Keratinocyte (primary cell): ENCODE results near the gene CCNA2. TPM values are rescaled to one million over a fixed set of nuclear protein-coding genes. Genes with fewer than 3 reads are reported as not detected.

Experiments used
- DNase-seq: peaks from one replicate; pipeline ENCODE4 v3.0.0-alpha.2; 2011; ENCODE audit warnings: low read depth, missing footprints, low spot score
- FAIRE-seq: peaks from 2 replicates; lab custom pipeline; 2011; peaks lifted over from hg19 to GRCh38; lab: Jason Lieb, UNC
- H2AFZ ChIP-seq: 2 replicates; pipeline ENCODE4 v1.6.0; 2012; ENCODE audit warnings: low read length, control low read depth, inconsistent platforms; ENCODE audit not compliant: control insufficient read depth
- H3K27ac ChIP-seq: 2 replicates; pipeline ENCODE4 v1.5.1; 2011; ENCODE audit warnings: low read length; ENCODE audit not compliant: control insufficient read depth, insufficient read depth
- H3K27me3 ChIP-seq: 3 replicates; pipeline ENCODE4 v1.6.0; 2011; ENCODE audit warnings: low read length; ENCODE audit not compliant: control insufficient read depth, insufficient read depth; ENCODE audit errors: extremely low read depth
- H3K36me3 ChIP-seq, 2 experiments: 2 replicates in 1 of 2; 3 replicates in 1 of 2; pipeline ENCODE4 v1.5.1; 2011; ENCODE audit warnings: low read length in 2 of 2, mild to moderate bottlenecking in 1 of 2; ENCODE audit not compliant: control insufficient read depth in 2 of 2, insufficient read depth in 2 of 2; ENCODE audit errors: extremely low read depth in 1 of 2
- H3K4me1 ChIP-seq: 3 replicates; pipeline ENCODE4 v1.5.1; 2011; ENCODE audit warnings: low read length; ENCODE audit not compliant: control insufficient read depth, insufficient read depth; ENCODE audit errors: extremely low read depth
- H3K4me2 ChIP-seq: 3 replicates; pipeline ENCODE4 v1.6.0; 2011; ENCODE audit warnings: low read depth, low read length; ENCODE audit not compliant: control insufficient read depth, insufficient read depth; ENCODE audit errors: extremely low read depth
- H3K4me3 ChIP-seq, 3 experiments: fragments of 200-600 bp in 1 of 3; sonication (generic) in 1 of 3; 2 replicates in 2 of 3; 3 replicates in 1 of 3; pipeline ENCODE4 v1.5.1; 2011 to 2016; ENCODE audit warnings: low read length in 3 of 3, mild to moderate bottlenecking in 3 of 3, control low read depth in 2 of 3, inconsistent platforms in 1 of 3, low read depth in 1 of 3, mixed read lengths in 1 of 3, mixed run types in 1 of 3, moderate library complexity in 1 of 3; ENCODE audit not compliant: control insufficient read depth in 2 of 3, insufficient read depth in 2 of 3; ENCODE audit errors: extremely low read depth in 1 of 3
- H3K79me2 ChIP-seq: 2 replicates; pipeline ENCODE4 v1.6.0; 2012; ENCODE audit warnings: low read length; ENCODE audit not compliant: control insufficient read depth, insufficient read depth
- H3K9ac ChIP-seq: 3 replicates; pipeline ENCODE4 v1.6.0; 2011; ENCODE audit warnings: low read length; ENCODE audit not compliant: control insufficient read depth, insufficient read depth; ENCODE audit errors: extremely low read depth
- H3K9me1 ChIP-seq: 3 replicates; pipeline ENCODE4 v1.6.0; 2011; ENCODE audit warnings: low read length; ENCODE audit not compliant: control insufficient read depth, insufficient read depth; ENCODE audit errors: extremely low read depth
- H3K9me3 ChIP-seq: 2 replicates; pipeline ENCODE4 v1.5.1; 2012; ENCODE audit warnings: low read depth, low read length; ENCODE audit not compliant: control insufficient read depth
- H4K20me1 ChIP-seq: 3 replicates; pipeline ENCODE4 v1.6.0; 2011; ENCODE audit warnings: low read length; ENCODE audit not compliant: control insufficient read depth, insufficient read depth; ENCODE audit errors: extremely low read depth
- CTCF ChIP-seq, 3 experiments: IDR thresholded peaks in 1 of 3; conservative IDR thresholded peaks in 1 of 3; optimal IDR thresholded peaks in 1 of 3; 2 replicates in 2 of 3; 3 replicates in 1 of 3; pipeline versions ENCODE3 to v1.5.1; 2011; ENCODE audit warnings: low read length in 3 of 3, mild to moderate bottlenecking in 3 of 3, moderate library complexity in 2 of 3, control low read depth in 1 of 3, inconsistent platforms in 1 of 3; ENCODE audit not compliant: insufficient read depth in 2 of 3; ENCODE audit errors: extremely low read depth in 1 of 3
- EZH2 ChIP-seq: IDR thresholded peaks from one replicate; pipeline ENCODE4 v1.6.1; 2012; ENCODE audit warnings: inconsistent platforms, mild to moderate bottlenecking, low read length, moderate library complexity
- dilution Hi-C: fragments of 300-500 bp; cut with MboI; formaldehyde crosslinking; loops from one replicate; pipeline ENCODE4 v1.7.0; 2020; ENCODE audit warnings: low sequenced_read_pairs; ENCODE audit not compliant: extremely low pct_ligation_motif_present
- polyA plus RNA-seq, 5 experiments: library from polyadenylated mRNA; depleted of rRNA in 3 of 5; stranded (reverse) in 3 of 5; stranded (forward) in 1 of 5; unstranded in 1 of 5; fragments of >200 nt; gene quantifications; 1 replicate in 1 of 5; 2 replicates in 3 of 5; 3 replicates in 1 of 5; pipeline versions ENCODE4 v1.2.1 to v1.2.3, GENCODE V29; 2011 to 2012; ENCODE audit warnings: missing spikeins in 2 of 5, low read depth in 1 of 5, low replicate concordance in 1 of 5

CCNA2 gene
- polyA plus RNA-seq, 1 donor (not counting 4 experiments of a cell fraction or from before 2014, with no cell fraction given): 27.4 TPM

DNA sequence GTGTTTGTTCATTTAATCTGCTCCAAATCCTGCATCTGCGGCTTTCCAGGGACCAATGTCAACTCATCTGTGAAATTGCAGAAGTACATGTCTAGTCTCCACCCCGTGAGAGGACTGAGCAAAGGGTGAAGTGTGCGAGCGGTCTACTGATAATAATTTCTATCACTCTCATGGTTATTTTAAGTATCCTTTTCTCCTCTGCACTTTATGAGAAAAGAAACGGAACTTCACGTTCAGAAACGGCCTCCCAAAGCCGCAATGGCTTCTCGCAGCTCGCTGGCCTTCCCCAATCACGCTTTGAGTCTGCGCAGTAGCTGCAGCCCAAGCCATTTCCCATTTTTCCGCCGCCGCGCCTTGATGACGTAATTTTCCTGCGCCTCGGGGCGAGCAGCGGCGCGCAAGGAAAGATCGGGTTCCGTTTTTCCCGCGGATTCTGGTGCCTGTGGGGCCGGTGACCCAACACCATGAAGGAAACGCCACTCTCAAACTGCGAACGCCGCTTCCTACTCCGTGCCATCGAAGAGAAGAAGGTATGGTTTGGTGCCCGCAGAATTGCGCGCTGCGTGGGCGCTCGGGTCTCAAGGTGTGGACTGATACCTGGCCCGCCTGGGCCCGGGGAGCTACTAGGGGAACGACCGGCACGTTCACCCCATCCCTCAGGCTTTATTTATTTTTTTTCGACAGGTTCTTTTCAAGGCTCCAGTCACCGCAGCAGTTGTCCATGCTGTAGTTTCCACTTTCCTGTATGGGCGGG, 22.5 kb downstream of the CCNA2 start, which contains the start of gene EXOSC9:
EXOSC9 (plus strand) TSS at position 363 of the 754 bp plus-strand sequence; CDS start at position 465, 102 bp downstream.
- TF ChIP-seq CTCF (optimal IDR thresholded peaks at IDR 0.05 in 1 of 3, IDR thresholded peaks at IDR 0.05 in 1 of 3, conservative IDR thresholded peaks at IDR 0.05 in 1 of 3; ENCODE audit: extremely low read depth in 1 of 3, insufficient read depth in 2 of 3, low read length in 3 of 3): no peak
- no peak for TF ChIP-seq EZH2

DNA sequence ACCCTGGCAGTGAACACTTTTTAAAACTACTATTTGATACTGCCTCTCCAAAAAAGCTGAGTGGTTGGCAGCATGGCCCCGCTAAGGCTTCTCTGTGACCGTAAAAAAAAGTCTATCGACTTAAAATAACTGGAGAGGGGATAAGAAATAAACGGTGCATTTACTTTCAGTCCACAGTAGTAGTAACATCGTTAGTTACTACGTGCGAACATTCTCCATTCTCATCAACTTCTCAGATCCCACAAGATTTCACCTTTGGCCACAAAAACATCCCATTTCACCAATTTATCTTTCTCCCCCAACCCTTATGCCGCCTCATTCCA, 23.1 kb downstream of the CCNA2 start:
- no peak for DNase-seq
- no peaks in the 10 kb centered on the region for H4K20me1 ChIP-seq
- peak overlapping the region; percentile 98 for H3K9ac ChIP-seq
- H2AFZ ChIP-seq: peak overlapping the region; percentile 100
- TF ChIP-seq CTCF (optimal IDR thresholded peaks at IDR 0.05 in 1 of 3, IDR thresholded peaks at IDR 0.05 in 1 of 3, conservative IDR thresholded peaks at IDR 0.05 in 1 of 3; ENCODE audit: extremely low read depth in 1 of 3, insufficient read depth in 2 of 3, low read length in 3 of 3) (no peak), EZH2 (no peak)
- peak overlapping the region; percentile 62 to 98 (median 89) for H3K4me3 ChIP-seq
- H3K79me2 ChIP-seq: peaks cover 12% of the 10 kb centered on the region
- peak overlapping the region; percentile 98 for H3K4me2 ChIP-seq
- H3K9me1 ChIP-seq: no peaks in the 10 kb centered on the region
- dilution Hi-C loops: no loop called here
- H3K9me3 ChIP-seq: no peaks in the 10 kb centered on the region
- no peaks in the 10 kb centered on the region for H3K27me3 ChIP-seq
- peaks cover 0 to 5% of the 10 kb centered on the region in 2 experiments for H3K36me3 ChIP-seq
- H3K4me1 ChIP-seq: peaks cover 8% of the 10 kb centered on the region
- H3K27ac ChIP-seq: peak overlapping the region; percentile 90
- no peak for FAIRE-seq

More for the DNA sequence above, 22.5 kb downstream of the CCNA2 start, which contains the start of gene EXOSC9:
- Histone ChIP-seq H3K4me3 (peak within 1 kb of the TSS; percentile 62 to 98 (median 89)), H3K27ac (peak within 1 kb of the TSS; percentile 90), H3K9me3 (no peaks in the 10 kb centered on the region), H3K9me1 (no peaks in the 10 kb centered on the region), H3K27me3 (no peaks in the 10 kb centered on the region), H3K36me3 (peaks cover 0 to 5% of the 10 kb centered on the region in 2 experiments), H3K79me2 (peaks cover 12% of the 10 kb centered on the region), H3K4me2 (peak within 1 kb of the TSS; percentile 98), H4K20me1 (no peaks in the 10 kb centered on the region), H2AFZ (peak within 1 kb of the TSS; percentile 100), H3K9ac (peak within 1 kb of the TSS; percentile 98), H3K4me1 (peaks cover 8% of the 10 kb centered on the region)
- DNase-seq (peak; percentile 36), FAIRE-seq (peak; percentile 90)
- dilution Hi-C loops: no loop called here
